HG02938 (cell line): ENCODE results near the gene SLC36A2.
"Not testable (repeated sequence)": the region's sequence is repeated elsewhere in the genome, so short reads cannot be mapped to it uniquely, and the experiment has no call there.

ENCODE experiments used
- ATAC-seq: cut with Tn5 transposase; IDR thresholded peaks from one replicate; pipeline ENCODE4 v1.9.1; 2021; ENCODE audit warnings: mild to moderate bottlenecking, moderate library complexity; ENCODE audit not compliant: unreplicated experiment

Gene SLC36A2

GRCh38 chr5:151327585-151327984, 19.8 kb downstream of the SLC36A2 start:
- no peak for ATAC-seq

GRCh38 chr5:151326266-151326665, 21.1 kb downstream of the SLC36A2 start:
- no peak for ATAC-seq

GRCh38 chr5:151320481-151320880, 26.9 kb downstream of the SLC36A2 start:
- no peak for ATAC-seq

GRCh38 chr5:151318850-151319732, 28.3 kb downstream of the SLC36A2 start:
- ATAC-seq, result no peak

- ATAC-seq, result no peak
These were observed 29.5 kb downstream of the SLC36A2 start for GRCh38 chr5:151317871-151318270.

- ATAC-seq, result peak; percentile 64
These were observed 31.3 kb downstream of the SLC36A2 start for GRCh38 chr5:151315998-151316597.

- ATAC-seq, result no peak
These were observed 34.0 kb downstream of the SLC36A2 start for GRCh38 chr5:151313357-151313756.

- no peak for ATAC-seq
These were observed 34.5 kb downstream of the SLC36A2 start for GRCh38 chr5:151312756-151313324.

GRCh38 chr5:151310932-151311331, 36.4 kb downstream of the SLC36A2 start:
- ATAC-seq, result no peak

GRCh38 chr5:151309821-151310220, 37.5 kb downstream of the SLC36A2 start:
- not testable (repeated sequence) for ATAC-seq

- not testable (repeated sequence) for ATAC-seq
These were observed 38.1 kb downstream of the SLC36A2 start for GRCh38 chr5:151309266-151309665.

- no peak for ATAC-seq
These were observed 43.7 kb downstream of the SLC36A2 start, which contains the start of gene SLC36A3 for GRCh38 chr5:151303666-151304065. SLC36A3 (minus strand) TSS chr5:151303766; CDS start chr5:151303354, 412 bp downstream.

GRCh38 chr5:151298063-151298855, 49.1 kb downstream of the SLC36A2 start:
- ATAC-seq, result peak; percentile 73

GRCh38 chr5:151296974-151297373, 50.4 kb downstream of the SLC36A2 start:
- no peak for ATAC-seq

- no peak for ATAC-seq
These were observed 50.9 kb downstream of the SLC36A2 start for GRCh38 chr5:151296478-151296830.

- no peak for ATAC-seq
These were observed 51.4 kb downstream of the SLC36A2 start for GRCh38 chr5:151295791-151296477.

GRCh38 chr5:151295138-151295537, 52.2 kb downstream of the SLC36A2 start:
- ATAC-seq, result no peak

- no peak for ATAC-seq
These were observed 53.7 kb downstream of the SLC36A2 start for GRCh38 chr5:151293624-151294023.

GRCh38 chr5:151288180-151288579, 59.2 kb downstream of the SLC36A2 start:
- ATAC-seq, result no peak

GRCh38 chr5:151286246-151286645, 61.1 kb downstream of the SLC36A2 start:
- no peak for ATAC-seq
